DMS53 treated with DMSO at 0.1 percent for 48 hours (cell line): ENCODE data around the gene TCF7L2.

Source experiments
- DNase-seq: peaks from one replicate; lab custom pipeline; 2025; ENCODE audit not compliant: unreplicated experiment; lab: John Stamatoyannopoulos, UW

TCF7L2 gene

GRCh38 chr10:113175176-113175575, 225.1 kb downstream of the TCF7L2 start:
- no peak for DNase-seq

- DNase-seq, result no peak
Observed at GRCh38 chr10:113175756-113176651, 226.0 kb downstream of the TCF7L2 start.

GRCh38 chr10:113176652-113177155, 226.7 kb downstream of the TCF7L2 start:
- no peak for DNase-seq

- no peak for DNase-seq
Observed at GRCh38 chr10:113177156-113177935, 227.3 kb downstream of the TCF7L2 start.

GRCh38 chr10:113177936-113178335, 227.9 kb downstream of the TCF7L2 start:
- DNase-seq, result no peak

- DNase-seq, result no peak
Observed at GRCh38 chr10:113178771-113179170, 228.7 kb downstream of the TCF7L2 start.

GRCh38 chr10:113179265-113179664, 229.2 kb downstream of the TCF7L2 start:
- DNase-seq, result no peak

GRCh38 chr10:113179966-113180365, 229.9 kb downstream of the TCF7L2 start:
- DNase-seq, result no peak

- DNase-seq, result no peak
Observed at GRCh38 chr10:113180401-113181154, 230.5 kb downstream of the TCF7L2 start.

GRCh38 chr10:113182154-113182553, 232.1 kb downstream of the TCF7L2 start:
- DNase-seq, result no peak

GRCh38 chr10:113183573-113183972, 233.5 kb downstream of the TCF7L2 start:
- DNase-seq, result no peak

GRCh38 chr10:113187063-113187777, 237.2 kb downstream of the TCF7L2 start:
- no peak for DNase-seq

GRCh38 chr10:113199459-113199858, 249.4 kb downstream of the TCF7L2 start:
- no peak for DNase-seq

- DNase-seq, result no peak
Observed at GRCh38 chr10:113202011-113202410, 252.0 kb downstream of the TCF7L2 start.

- no peak for DNase-seq
Observed at GRCh38 chr10:113207924-113208323, 257.9 kb downstream of the TCF7L2 start.

- no peak for DNase-seq
Observed at GRCh38 chr10:113213035-113213434, 263.0 kb downstream of the TCF7L2 start.

- DNase-seq, result no peak
Observed at GRCh38 chr10:113214331-113214730, 264.3 kb downstream of the TCF7L2 start.

GRCh38 chr10:113216102-113216501, 266.1 kb downstream of the TCF7L2 start:
- DNase-seq, result no peak
